HEK293T (cell line): ENCODE results near the gene LOXL1.
A peak's percentile ranks its signal among the peaks of the same experiment; 100 is the strongest.

Experiments
- CTCF ChIA-PET: fragments of 350-600 bp; formaldehyde crosslinking; extraction: SDS; loops from one replicate; lab custom pipeline; 2021; ENCODE audit warnings: antibody characterized with exemption, inconsistent platforms; lab: Yijun Ruan, JAX
- POLR2A ChIA-PET: fragments of 350-600 bp; formaldehyde crosslinking; extraction: SDS; loops from one replicate; lab custom pipeline; 2020; ENCODE audit warnings: antibody characterized with exemption, inconsistent platforms; lab: Yijun Ruan, JAX
- DNase-seq: peaks from one replicate; pipeline ENCODE4 v3.0.0; 2012; ENCODE audit warnings: mixed read lengths; ENCODE audit errors: extremely low spot score
- ARNT ChIP-seq: fragments of 450-650 bp; IDR thresholded peaks from 2 replicates; pipeline ENCODE4 v1.6.1; 2017; ENCODE audit warnings: mild to moderate bottlenecking
- BHLHE40 ChIP-seq: fragments of 450-650 bp; IDR thresholded peaks from 2 replicates; pipeline ENCODE4 v1.6.1; 2016; ENCODE audit warnings: mild to moderate bottlenecking, moderate library complexity, borderline replicate concordance
- CTBP1 ChIP-seq: fragments of 450-650 bp; IDR thresholded peaks from 2 replicates; pipeline ENCODE4 v1.6.1; 2016; ENCODE audit warnings: borderline replicate concordance
- ELF4 ChIP-seq: fragments of 450-650 bp; IDR thresholded peaks from 2 replicates; pipeline ENCODE4 v1.6.1; 2017; ENCODE audit warnings: antibody characterized with exemption
- FOXA1 ChIP-seq: fragments of 450-650 bp; IDR thresholded peaks from 2 replicates; pipeline ENCODE4 v1.6.1; 2016; ENCODE audit warnings: mild to moderate bottlenecking
- FOXK2 ChIP-seq: fragments of 450-650 bp; IDR thresholded peaks from 2 replicates; pipeline ENCODE4 v1.6.1; 2016; ENCODE audit warnings: mild to moderate bottlenecking
- FOXM1 ChIP-seq: fragments of 450-650 bp; IDR thresholded peaks from 2 replicates; pipeline ENCODE4 v1.6.1; 2017; ENCODE audit warnings: mild to moderate bottlenecking, borderline replicate concordance
- HDGF ChIP-seq: fragments of 450-650 bp; IDR thresholded peaks from 2 replicates; pipeline ENCODE4 v1.6.1; 2017; ENCODE audit warnings: antibody characterized with exemption, borderline replicate concordance
- L3MBTL2 ChIP-seq: fragments of 450-650 bp; conservative IDR thresholded peaks from 2 replicates; pipeline ENCODE4 v1.6.1; 2016; ENCODE audit warnings: mild to moderate bottlenecking
- LEF1 ChIP-seq: fragments of 450-650 bp; IDR thresholded peaks from 2 replicates; pipeline ENCODE4 v1.6.1; 2017; ENCODE audit warnings: mild to moderate bottlenecking, borderline replicate concordance
- NFRKB ChIP-seq: fragments of 450-650 bp; IDR thresholded peaks from 2 replicates; pipeline ENCODE4 v1.6.1; 2016; ENCODE audit warnings: mild to moderate bottlenecking, moderate library complexity
- SP1 ChIP-seq: fragments of 450-650 bp; IDR thresholded peaks from 2 replicates; pipeline ENCODE4 v1.6.1; 2017
- SUZ12 ChIP-seq: fragments of 450-650 bp; IDR thresholded peaks from 2 replicates; pipeline ENCODE4 v1.6.1; 2016; ENCODE audit warnings: mild to moderate bottlenecking
- TARDBP ChIP-seq: fragments of 450-650 bp; IDR thresholded peaks from 2 replicates; pipeline ENCODE4 v1.6.1; 2016
- ZNF384 ChIP-seq: fragments of 450-650 bp; IDR thresholded peaks from 2 replicates; pipeline ENCODE4 v1.6.1; 2016
- TF ChIP-seq, protein P1 (sequence below): fragments of 450-650 bp; IDR thresholded peaks from 2 replicates; pipeline ENCODE4 v1.6.1; 2016

The LOXL1 gene

DNA sequence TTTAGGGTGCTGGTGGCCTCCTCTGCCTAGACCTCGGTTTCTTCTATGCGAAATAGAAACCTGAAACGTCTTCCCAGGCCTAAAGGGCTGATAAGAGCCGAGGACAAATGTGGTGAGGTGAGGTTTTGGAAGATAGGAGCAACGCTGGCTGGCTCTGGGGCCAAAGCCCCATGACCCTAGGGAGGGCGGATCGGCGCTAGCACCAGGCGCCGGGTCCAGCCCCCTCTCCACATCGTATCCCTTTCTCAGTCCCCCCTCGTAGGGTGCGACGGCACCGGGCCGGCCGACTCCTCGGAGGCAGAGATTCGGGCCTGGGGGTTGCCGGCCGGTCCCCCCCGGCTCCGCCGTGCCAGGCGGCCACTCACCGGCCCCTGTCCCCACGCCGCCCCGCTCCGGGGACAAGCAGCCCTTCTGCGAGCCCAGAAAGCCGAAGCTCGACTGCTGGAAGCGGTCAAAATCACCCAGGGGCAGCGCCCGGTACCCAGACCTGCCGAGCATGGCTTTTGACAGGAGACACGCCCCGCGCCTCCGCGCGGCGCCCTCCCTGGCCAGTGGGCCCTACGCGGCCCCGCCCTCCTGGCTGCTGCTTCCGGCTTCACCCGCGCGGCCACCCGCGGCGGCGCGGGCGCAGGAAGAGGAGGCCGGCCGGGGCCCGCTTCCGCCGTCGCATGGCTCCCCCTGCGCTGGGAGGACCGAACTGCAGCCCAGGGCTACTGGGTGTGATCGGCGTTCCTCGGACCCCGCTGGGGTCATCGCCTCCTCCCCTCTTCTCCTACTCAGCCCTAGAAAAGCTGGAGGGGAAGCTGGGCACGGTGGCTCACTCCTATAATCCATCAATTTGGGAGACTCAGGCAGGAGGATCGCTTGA, 65.7 kb downstream of the LOXL1 start, which contains the start of gene STOML1:
Gene STOML1, minus strand, starts transcription at position 570 of the 868 bp plus-strand sequence. Its CDS starts 72 bp downstream, at position 498.
- POLR2A ChIA-PET = interaction anchor here (0.7 to 1.2 kb wide), 3 partner anchors 15 to 32 kb away, joined by 3 to 4 read pairs (median 3); no protein-coding TSS in a partner anchor
- TF ChIP-seq FOXM1 (peak; percentile 71), HDGF (no peak)
- CTCF ChIA-PET = interaction anchor here (0.8 to 1.0 kb wide), 3 partner anchors 17 to 57 kb away, joined by 3 to 4 read pairs (median 3); no protein-coding TSS in a partner anchor
- DNase-seq = peak; percentile 97

DNA sequence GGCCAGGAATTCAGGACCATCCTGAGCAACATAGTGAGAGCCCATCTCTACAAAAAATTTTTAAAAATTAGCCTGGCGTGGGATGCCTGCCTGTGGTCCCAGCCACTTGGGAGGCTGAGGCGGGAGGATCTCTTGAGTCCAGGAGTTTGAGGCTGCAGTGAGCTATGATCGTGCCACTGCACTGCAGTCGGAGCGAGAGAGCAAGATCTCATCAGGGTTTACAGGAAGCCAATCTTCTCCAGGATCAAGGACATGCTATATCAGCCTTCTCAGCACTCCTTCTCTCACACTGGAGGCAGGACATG, 66.3 kb downstream of the LOXL1 start:
- ChIA-PET CTCF (interaction anchor here (0.8 to 1.0 kb wide), 3 partner anchors 17 to 57 kb away, joined by 3 to 4 read pairs (median 3); no protein-coding TSS in a partner anchor), POLR2A (interaction anchor here (1.2 kb wide), 1 partner anchor 20 kb away, joined by 4 read pairs; no protein-coding TSS in a partner anchor)
- TF ChIP-seq, protein P1, sequence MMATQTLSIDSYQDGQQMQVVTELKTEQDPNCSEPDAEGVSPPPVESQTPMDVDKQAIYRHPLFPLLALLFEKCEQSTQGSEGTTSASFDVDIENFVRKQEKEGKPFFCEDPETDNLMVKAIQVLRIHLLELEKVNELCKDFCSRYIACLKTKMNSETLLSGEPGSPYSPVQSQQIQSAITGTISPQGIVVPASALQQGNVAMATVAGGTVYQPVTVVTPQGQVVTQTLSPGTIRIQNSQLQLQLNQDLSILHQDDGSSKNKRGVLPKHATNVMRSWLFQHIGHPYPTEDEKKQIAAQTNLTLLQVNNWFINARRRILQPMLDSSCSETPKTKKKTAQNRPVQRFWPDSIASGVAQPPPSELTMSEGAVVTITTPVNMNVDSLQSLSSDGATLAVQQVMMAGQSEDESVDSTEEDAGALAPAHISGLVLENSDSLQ = no peak
- TF ChIP-seq FOXK2 = no peak
- TF ChIP-seq L3MBTL2 = no peak
- TF ChIP-seq HDGF = no peak
- no peak for TF ChIP-seq FOXA1
- TF ChIP-seq SUZ12 = no peak
- TF ChIP-seq TARDBP = no peak
- no peak for TF ChIP-seq CTBP1
- no peak for TF ChIP-seq ELF4
- no peak for TF ChIP-seq SP1
- TF ChIP-seq NFRKB = no peak
- TF ChIP-seq ZNF384 = no peak
- no peak for TF ChIP-seq BHLHE40
- no peak for TF ChIP-seq ARNT
- no peak for TF ChIP-seq LEF1
- no peak for TF ChIP-seq FOXM1
- no peak for DNase-seq

DNA sequence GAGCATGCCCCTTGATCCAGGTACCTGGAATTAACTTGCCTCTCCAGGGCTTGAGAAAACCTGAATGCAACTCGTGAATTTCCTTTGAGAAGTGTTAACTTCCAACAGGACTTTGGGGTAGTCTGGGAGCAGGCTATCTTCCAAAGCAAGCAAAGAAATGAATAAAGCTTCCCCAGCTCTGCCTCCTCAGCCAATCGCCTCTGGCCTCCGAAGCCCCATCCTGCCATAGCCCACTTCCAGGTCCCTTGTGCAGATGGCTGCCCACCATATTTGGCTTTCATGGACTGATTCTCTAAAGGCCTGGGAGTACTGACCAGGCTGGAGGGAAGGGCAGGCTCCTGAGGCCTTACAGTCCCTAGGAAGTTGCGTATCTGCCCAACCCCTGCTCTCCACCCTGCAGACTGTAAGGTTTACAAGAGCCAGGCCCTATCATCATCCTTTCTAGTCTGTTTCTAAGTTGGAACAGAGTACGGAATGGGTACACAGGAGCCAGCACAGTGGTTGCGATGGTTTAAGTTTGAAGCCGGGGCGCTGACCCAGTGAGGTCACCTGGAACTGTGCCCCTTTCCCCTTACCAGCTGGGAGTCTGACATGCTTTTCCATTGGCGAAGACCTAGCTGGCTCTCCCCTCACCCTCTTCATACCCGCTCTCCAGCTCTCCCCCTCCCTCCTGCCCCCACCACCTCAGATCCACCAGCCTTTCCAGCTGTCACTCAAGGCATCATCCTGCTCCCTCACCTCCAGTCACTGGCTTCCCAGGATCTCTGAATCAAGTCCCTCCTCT, 67.1 kb downstream of the LOXL1 start:
- TF ChIP-seq, protein P1 = peak; percentile 77
- no peak for TF ChIP-seq HDGF
- no peak for DNase-seq
- ChIA-PET CTCF (interaction anchor here (0.8 to 2.0 kb wide), 7 partner anchors 18 to 314 kb away, joined by 3 to 11 read pairs (median 4); no protein-coding TSS in a partner anchor), POLR2A (interaction anchor here (1.2 to 2.2 kb wide), 13 partner anchors 10 to 240 kb away, joined by 3 to 12 read pairs (median 5); partner anchors contain the start of genes INSYN1 and LOXL1)

DNA sequence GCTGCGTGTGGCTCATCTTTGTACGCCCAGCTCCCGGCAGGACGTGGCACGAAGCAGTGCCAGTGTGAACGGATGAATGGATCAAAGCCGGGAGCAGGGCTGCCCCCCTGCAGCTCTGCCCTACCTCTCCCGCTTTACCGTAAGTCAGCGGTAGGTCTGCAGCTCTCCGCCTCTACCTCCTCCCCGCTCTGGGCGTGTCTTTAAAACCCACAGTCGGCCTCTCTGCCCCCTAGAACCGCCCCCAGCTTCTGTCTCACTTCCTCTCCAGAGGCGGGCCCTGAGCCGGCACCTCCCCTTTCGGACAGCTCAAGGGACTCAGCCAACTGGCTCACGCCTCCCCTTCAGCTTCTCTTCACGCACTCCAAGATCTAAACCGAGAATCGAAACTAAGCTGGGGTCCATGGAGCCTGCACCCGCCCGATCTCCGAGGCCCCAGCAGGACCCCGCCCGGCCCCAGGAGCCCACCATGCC, 68.2 kb downstream of the LOXL1 start, which contains the start of gene PML:
Gene PML, plus strand, starts transcription at position 304 of the 471 bp plus-strand sequence. Its CDS starts 97 bp downstream, at position 401.
- POLR2A ChIA-PET = interaction anchor here (0.7 to 2.2 kb wide), 23 partner anchors 8 to 467 kb away, joined by 3 to 12 read pairs (median 4); partner anchors contain the start of genes INSYN1, LOXL1 and UBL7
- peak; percentile 95 for DNase-seq
- no peak for TF ChIP-seq TARDBP
- no peak for TF ChIP-seq L3MBTL2
- TF ChIP-seq SUZ12 = no peak
- no peak for TF ChIP-seq FOXA1
- TF ChIP-seq SP1 = no peak
- no peak for TF ChIP-seq FOXM1
- TF ChIP-seq HDGF = no peak
- no peak for TF ChIP-seq LEF1
- TF ChIP-seq FOXK2 = no peak
- no peak for TF ChIP-seq NFRKB
- no peak for TF ChIP-seq ELF4
- TF ChIP-seq, protein P1 = no peak
- no peak for TF ChIP-seq ZNF384
- no peak for TF ChIP-seq BHLHE40
- TF ChIP-seq ARNT = no peak
- no peak for TF ChIP-seq CTBP1
- CTCF ChIA-PET = interaction anchor here (0.7 to 2.0 kb wide), 7 partner anchors 19 to 623 kb away, joined by 3 to 11 read pairs (median 5); no protein-coding TSS in a partner anchor
